ENCODE results near the gene SORCS2. TPM values are rescaled to one million over a fixed set of nuclear protein-coding genes. Genes with fewer than 3 reads are reported as not detected.

SORCS2 gene
- total RNA-seq, 1 donor from 2014 or later, result 13.8 TPM

- peaks cover 20% of the 10 kb centered on the region for H3K36me3 Mint-ChIP-seq (ENCODE audit: low read depth, unreplicated experiment)
- DNase-seq (ENCODE audit: low read depth), result no peak
- no peak overlapping the region for H3K4me3 Mint-ChIP-seq (ENCODE audit: unreplicated experiment)
- H3K9ac ChIP-seq (ENCODE audit: low read length), result no peak overlapping the region
- H3K36me3 ChIP-seq (ENCODE audit: insufficient read depth, low read length), result no peaks in the 10 kb centered on the region
- H3K27ac Mint-ChIP-seq (ENCODE audit: unreplicated experiment), result no peak overlapping the region
- H3K9me3 ChIP-seq (ENCODE audit: insufficient read depth, low read depth, low read length), result peaks cover 6% of the 10 kb centered on the region
- H3K4me2 ChIP-seq (ENCODE audit: low read length), result no peak overlapping the region
- H3K27me3 Mint-ChIP-seq (ENCODE audit: low read depth, unreplicated experiment), result peaks cover 47% of the 10 kb centered on the region
- peaks cover 3% of the 10 kb centered on the region for H3K9me3 Mint-ChIP-seq (ENCODE audit: unreplicated experiment)
- FAIRE-seq, result no peak
- H3K79me2 ChIP-seq (ENCODE audit: insufficient read depth, low read length), result no peaks in the 10 kb centered on the region
- H3K27me3 ChIP-seq (ENCODE audit: insufficient read depth, low read length), result peaks cover 2% of the 10 kb centered on the region
- no peak overlapping the region for H3K4me3 ChIP-seq (ENCODE audit: insufficient read depth, low read depth, low read length)
- no peaks in the 10 kb centered on the region for H3K4me1 ChIP-seq (ENCODE audit: insufficient read depth, low read length)
- peaks cover 6% of the 10 kb centered on the region for H4K20me1 ChIP-seq (ENCODE audit: insufficient read depth, low read length)
- H3K4me1 Mint-ChIP-seq (ENCODE audit: low read depth, unreplicated experiment), result peaks cover 2% of the 10 kb centered on the region
- H3K27ac ChIP-seq (ENCODE audit: low read depth, low read length), result no peak overlapping the region
- TF ChIP-seq CTCF (IDR thresholded peaks at IDR 0.05; ENCODE audit: insufficient read depth, low read depth, low read length) (no peak), EZH2 (IDR thresholded peaks at IDR 0.05; ENCODE audit: insufficient read depth, low read length) (no peak)
- no peak overlapping the region for H2AFZ ChIP-seq (ENCODE audit: low read depth, low read length)
Measured at GRCh38 chr4:7530932-7531639, 338.7 kb downstream of the SORCS2 start.

GRCh38 chr4:7531640-7531994 lies 339.3 kb downstream of the SORCS2 start:
- no peak overlapping the region for H3K4me2 ChIP-seq (ENCODE audit: low read length)
- Mint-ChIP-seq H3K27ac (ENCODE audit: unreplicated experiment) (no peak overlapping the region), H3K9me3 (ENCODE audit: unreplicated experiment) (peaks cover 3% of the 10 kb centered on the region), H3K27me3 (ENCODE audit: low read depth, unreplicated experiment) (peaks cover 49% of the 10 kb centered on the region), H3K4me1 (ENCODE audit: low read depth, unreplicated experiment) (peaks cover 2% of the 10 kb centered on the region), H3K4me3 (ENCODE audit: unreplicated experiment) (no peak overlapping the region), H3K36me3 (ENCODE audit: low read depth, unreplicated experiment) (peaks cover 23% of the 10 kb centered on the region)
- peaks cover 2% of the 10 kb centered on the region for H3K27me3 ChIP-seq (ENCODE audit: insufficient read depth, low read length)
- no peak overlapping the region for H2AFZ ChIP-seq (ENCODE audit: low read depth, low read length)
- no peaks in the 10 kb centered on the region for H3K4me1 ChIP-seq (ENCODE audit: insufficient read depth, low read length)
- H3K9me3 ChIP-seq (ENCODE audit: insufficient read depth, low read depth, low read length), result peaks cover 6% of the 10 kb centered on the region
- FAIRE-seq (no peak), DNase-seq (ENCODE audit: low read depth) (no peak)
- H3K27ac ChIP-seq (ENCODE audit: low read depth, low read length), result no peak overlapping the region
- H4K20me1 ChIP-seq (ENCODE audit: insufficient read depth, low read length), result peaks cover 4% of the 10 kb centered on the region
- H3K9ac ChIP-seq (ENCODE audit: low read length), result no peak overlapping the region
- no peak for TF ChIP-seq EZH2 (IDR thresholded peaks at IDR 0.05; ENCODE audit: insufficient read depth, low read length)
- no peak for TF ChIP-seq CTCF (IDR thresholded peaks at IDR 0.05; ENCODE audit: insufficient read depth, low read depth, low read length)
- H3K79me2 ChIP-seq (ENCODE audit: insufficient read depth, low read length), result no peaks in the 10 kb centered on the region
- H3K36me3 ChIP-seq (ENCODE audit: insufficient read depth, low read length), result no peaks in the 10 kb centered on the region
- no peak overlapping the region for H3K4me3 ChIP-seq (ENCODE audit: insufficient read depth, low read depth, low read length)

GRCh38 chr4:7532043-7532442 lies 339.7 kb downstream of the SORCS2 start:
- H3K4me1 Mint-ChIP-seq (ENCODE audit: low read depth, unreplicated experiment), result peaks cover 2% of the 10 kb centered on the region
- DNase-seq (ENCODE audit: low read depth) (no peak), FAIRE-seq (no peak)
- no peak overlapping the region for H3K9ac ChIP-seq (ENCODE audit: low read length)
- H3K9me3 ChIP-seq (ENCODE audit: insufficient read depth, low read depth, low read length), result peaks cover 6% of the 10 kb centered on the region
- H2AFZ ChIP-seq (ENCODE audit: low read depth, low read length), result no peak overlapping the region
- peaks cover 2% of the 10 kb centered on the region for H3K27me3 ChIP-seq (ENCODE audit: insufficient read depth, low read length)
- H4K20me1 ChIP-seq (ENCODE audit: insufficient read depth, low read length), result peaks cover 4% of the 10 kb centered on the region
- no peak overlapping the region for H3K4me3 ChIP-seq (ENCODE audit: insufficient read depth, low read depth, low read length)
- no peaks in the 10 kb centered on the region for H3K4me1 ChIP-seq (ENCODE audit: insufficient read depth, low read length)
- no peak overlapping the region for H3K27ac ChIP-seq (ENCODE audit: low read depth, low read length)
- no peak overlapping the region for H3K4me2 ChIP-seq (ENCODE audit: low read length)
- H3K9me3 Mint-ChIP-seq (ENCODE audit: unreplicated experiment), result peaks cover 3% of the 10 kb centered on the region
- peaks cover 24% of the 10 kb centered on the region for H3K36me3 Mint-ChIP-seq (ENCODE audit: low read depth, unreplicated experiment)
- H3K79me2 ChIP-seq (ENCODE audit: insufficient read depth, low read length), result no peaks in the 10 kb centered on the region
- TF ChIP-seq EZH2 (IDR thresholded peaks at IDR 0.05; ENCODE audit: insufficient read depth, low read length), result no peak
- TF ChIP-seq CTCF (IDR thresholded peaks at IDR 0.05; ENCODE audit: insufficient read depth, low read depth, low read length), result no peak
- H3K36me3 ChIP-seq (ENCODE audit: insufficient read depth, low read length), result no peaks in the 10 kb centered on the region
- no peak overlapping the region for H3K27ac Mint-ChIP-seq (ENCODE audit: unreplicated experiment)
- no peak overlapping the region for H3K4me3 Mint-ChIP-seq (ENCODE audit: unreplicated experiment)
- peaks cover 50% of the 10 kb centered on the region for H3K27me3 Mint-ChIP-seq (ENCODE audit: low read depth, unreplicated experiment)

All from astrocyte (in vitro differentiated cells and primary cell).